Measurements from ENCODE around the gene IDH3A. TPM values are rescaled to one million over a fixed set of nuclear protein-coding genes. Genes with fewer than 3 reads are reported as not detected.

Gene IDH3A
- total and polyA plus RNA-seq, 3 donors from 2014 or later = 88.9 to 120 (median 119) TPM

- no peaks in the 10 kb centered on the region for H3K27me3 ChIP-seq
- WGBS, 2 donors = 44 to 68% methylated on average over 7 to 12 of the region's 12 CpGs
- no peak overlapping the region for H3K4me3 ChIP-seq
- peaks cover 2% of the 10 kb centered on the region for H3K4me1 ChIP-seq
- no peaks in the 10 kb centered on the region for H3K9me3 ChIP-seq
- TF ChIP-seq POLR2A (IDR thresholded peaks at IDR 0.05) = no peak
- peak; percentile 23 to 71 (median 47) for TF ChIP-seq CTCF (IDR thresholded peaks at IDR 0.05)
- H3K36me3 ChIP-seq (ENCODE audit: low read depth, missing control alignments) = no peaks in the 10 kb centered on the region
- peak; percentile 75 for DNase-seq
- intact Hi-C loops (cut with DNase I; ENCODE audit: low total_unique reads) = no loop called here
- no peak overlapping the region for H3K27ac ChIP-seq
Observed at GRCh38 chr15:78177447-78177873, 28.3 kb downstream of the IDH3A start.

- 84 to 88% methylated on average over 6 of the region's 6 CpGs for WGBS, 2 donors
- no peak overlapping the region for H3K4me3 ChIP-seq
- H3K36me3 ChIP-seq (ENCODE audit: low read depth, missing control alignments) = no peaks in the 10 kb centered on the region
- intact Hi-C loops (cut with DNase I; ENCODE audit: low total_unique reads) = no loop called here
- no peaks in the 10 kb centered on the region for H3K27me3 ChIP-seq
- DNase-seq = no peak
- no peak overlapping the region for H3K27ac ChIP-seq
- no peak for TF ChIP-seq POLR2A (IDR thresholded peaks at IDR 0.05)
- TF ChIP-seq CTCF (IDR thresholded peaks at IDR 0.05) = no peak
- peaks cover 2% of the 10 kb centered on the region for H3K4me1 ChIP-seq
- no peaks in the 10 kb centered on the region for H3K9me3 ChIP-seq
Observed at GRCh38 chr15:78178064-78178463, 28.9 kb downstream of the IDH3A start.

- no peaks in the 10 kb centered on the region for H3K36me3 ChIP-seq (ENCODE audit: low read depth, missing control alignments)
- H3K9me3 ChIP-seq = no peaks in the 10 kb centered on the region
- H3K4me1 ChIP-seq = peaks cover 2% of the 10 kb centered on the region
- no peak for DNase-seq
- no peak overlapping the region for H3K4me3 ChIP-seq
- 91 to 92% methylated on average over 7 to 12 of the region's 12 CpGs for whole genome bisulfite sequencing, 2 donors
- intact Hi-C loops (cut with DNase I; ENCODE audit: low total_unique reads) = no loop called here
- TF ChIP-seq POLR2A (IDR thresholded peaks at IDR 0.05) = no peak
- no peak for TF ChIP-seq CTCF (IDR thresholded peaks at IDR 0.05)
- no peak overlapping the region for H3K27ac ChIP-seq
- H3K27me3 ChIP-seq = no peaks in the 10 kb centered on the region
Observed at GRCh38 chr15:78179286-78179840, 30.2 kb downstream of the IDH3A start.

GRCh38 chr15:78179906-78180305, 30.7 kb downstream of the IDH3A start:
- 96 to 97% methylated on average over 5 of the region's 5 CpGs for WGBS, 2 donors
- Histone ChIP-seq H3K27me3 (no peaks in the 10 kb centered on the region), H3K4me3 (no peak overlapping the region), H3K4me1 (peaks cover 2% of the 10 kb centered on the region), H3K9me3 (no peaks in the 10 kb centered on the region), H3K36me3 (ENCODE audit: low read depth, missing control alignments) (no peaks in the 10 kb centered on the region), H3K27ac (no peak overlapping the region)
- no peak for TF ChIP-seq CTCF (IDR thresholded peaks at IDR 0.05)
- TF ChIP-seq POLR2A (IDR thresholded peaks at IDR 0.05) = no peak
- peak; percentile 3 for DNase-seq
- intact Hi-C loops (cut with DNase I; ENCODE audit: low total_unique reads) = no loop called here

- H3K27me3 ChIP-seq = no peaks in the 10 kb centered on the region
- H3K4me1 ChIP-seq = no peaks in the 10 kb centered on the region
- 95 to 96% methylated on average over 3 to 5 of the region's 5 CpGs for WGBS, 2 donors
- H3K36me3 ChIP-seq (ENCODE audit: low read depth, missing control alignments) = no peaks in the 10 kb centered on the region
- H3K4me3 ChIP-seq = no peak overlapping the region
- no peak overlapping the region for H3K27ac ChIP-seq
- peak; percentile 8 for DNase-seq
- no peak for TF ChIP-seq POLR2A (IDR thresholded peaks at IDR 0.05)
- TF ChIP-seq CTCF (IDR thresholded peaks at IDR 0.05) = no peak
- no peaks in the 10 kb centered on the region for H3K9me3 ChIP-seq
- intact Hi-C loops (cut with DNase I; ENCODE audit: low total_unique reads) = no loop called here
Observed at GRCh38 chr15:78182336-78182700, 33.2 kb downstream of the IDH3A start.
